HG02970 (cell line): Measurements from ENCODE around the gene SERTAD2.

ENCODE experiments used
- ATAC-seq: cut with Tn5 transposase; IDR thresholded peaks from one replicate; pipeline ENCODE4 v1.9.1; 2021; ENCODE audit warnings: mild to moderate bottlenecking, moderate library complexity, moderate number of reproducible peaks; ENCODE audit not compliant: unreplicated experiment, low FRiP score

The SERTAD2 gene

GRCh38 chr2:64610316-64610855, 43.3 kb downstream of the SERTAD2 start:
- no peak for ATAC-seq

DNA sequence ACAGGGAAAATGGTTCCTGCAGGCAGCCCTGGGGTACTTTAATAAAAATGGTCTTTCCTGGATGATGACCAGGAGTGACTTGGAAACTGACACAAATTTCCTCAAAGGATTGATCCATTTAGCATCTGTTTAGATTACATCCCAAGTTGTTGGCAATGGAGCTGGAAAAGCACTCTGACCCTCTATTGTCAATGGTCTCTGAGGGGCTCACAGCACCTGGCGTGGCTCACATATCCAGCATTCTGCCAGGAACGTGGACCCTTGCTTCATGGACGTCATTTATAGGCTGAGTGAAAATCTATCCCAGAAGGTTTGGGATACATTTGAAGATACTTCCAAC, 43.8 kb downstream of the SERTAD2 start:
- ATAC-seq, result no peak

DNA sequence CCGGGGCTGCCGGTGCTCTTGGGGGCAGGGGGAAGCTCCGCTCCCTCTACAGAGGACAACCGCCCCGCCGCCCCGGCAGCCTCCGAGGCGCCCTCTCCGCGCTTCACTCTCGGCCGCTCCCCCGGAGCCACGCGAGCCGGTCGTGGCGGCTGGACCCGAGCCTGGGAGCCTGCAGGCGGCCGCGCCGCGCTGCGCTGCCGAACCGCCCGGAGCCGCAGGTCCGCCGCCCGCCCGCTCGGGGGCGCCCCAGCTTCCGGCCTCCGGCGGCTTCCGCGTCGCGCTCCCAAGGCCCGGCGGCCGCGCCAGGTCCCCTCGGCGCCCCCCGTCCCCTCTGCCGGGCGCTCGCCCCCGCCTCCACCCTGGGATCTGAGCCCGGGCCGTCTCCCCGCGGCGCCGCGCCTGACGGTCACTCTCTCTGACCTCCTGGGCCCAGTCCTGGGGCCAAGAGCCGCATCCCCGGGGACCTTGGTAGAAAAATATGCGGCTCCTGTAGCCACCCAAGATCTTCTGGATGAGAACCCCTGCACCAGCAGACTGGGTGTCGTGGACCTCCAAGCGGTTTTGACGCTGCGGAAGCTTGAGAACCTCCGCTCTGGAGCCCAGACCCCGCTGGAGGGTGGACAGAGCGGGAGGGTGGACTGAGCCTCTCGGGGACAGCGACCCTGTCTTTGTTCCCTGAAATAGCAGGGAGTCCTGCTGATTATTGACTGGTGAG, 44.3 kb downstream of the SERTAD2 start:
- peak; percentile 46 for ATAC-seq

GRCh38 chr2:64608867-64609226, 44.9 kb downstream of the SERTAD2 start:
- ATAC-seq, result no peak

DNA sequence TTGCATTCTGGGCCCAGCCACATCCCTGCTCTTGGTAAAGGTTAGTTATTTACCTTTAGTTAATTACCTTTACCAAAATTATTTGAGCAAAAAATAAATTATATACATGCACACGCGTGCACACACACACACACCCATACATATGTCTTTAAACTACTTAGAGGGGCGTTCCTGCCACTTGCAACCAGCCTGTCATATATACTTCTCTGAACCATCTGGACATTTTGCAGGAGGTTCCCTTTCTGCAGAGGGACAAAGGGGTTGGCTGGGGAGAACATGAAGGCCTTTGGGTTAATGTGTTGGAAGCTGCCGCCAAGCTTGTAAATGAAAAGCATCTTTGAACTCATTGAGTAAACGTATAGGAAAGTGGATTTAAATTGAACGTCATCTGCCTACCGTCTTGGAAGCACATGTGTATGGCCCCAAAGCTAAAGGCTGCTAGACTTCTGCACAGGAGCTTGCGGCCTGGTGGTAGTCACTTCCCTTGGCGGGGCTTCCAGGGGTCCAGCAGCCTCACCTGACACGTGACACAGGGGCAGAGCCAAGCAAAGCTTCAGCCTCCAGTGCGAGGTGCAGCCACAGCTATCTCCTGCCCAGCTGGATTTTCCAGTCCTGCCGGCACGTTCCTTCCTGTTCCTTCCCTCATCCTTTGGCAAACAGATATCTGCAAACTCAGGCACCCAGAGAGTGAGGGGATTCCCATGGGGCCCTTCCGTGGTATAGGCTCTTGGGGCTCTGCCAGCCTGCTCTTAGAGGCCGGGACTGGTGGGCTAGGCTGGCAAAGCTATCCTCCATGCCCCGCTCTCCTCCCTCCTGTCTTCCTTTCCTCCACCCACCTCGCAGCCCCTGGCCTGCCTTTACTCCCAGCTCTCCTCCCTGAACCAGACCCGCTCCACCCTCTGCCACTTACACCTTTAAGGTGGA, 46.1 kb downstream of the SERTAD2 start:
- no peak for ATAC-seq

DNA sequence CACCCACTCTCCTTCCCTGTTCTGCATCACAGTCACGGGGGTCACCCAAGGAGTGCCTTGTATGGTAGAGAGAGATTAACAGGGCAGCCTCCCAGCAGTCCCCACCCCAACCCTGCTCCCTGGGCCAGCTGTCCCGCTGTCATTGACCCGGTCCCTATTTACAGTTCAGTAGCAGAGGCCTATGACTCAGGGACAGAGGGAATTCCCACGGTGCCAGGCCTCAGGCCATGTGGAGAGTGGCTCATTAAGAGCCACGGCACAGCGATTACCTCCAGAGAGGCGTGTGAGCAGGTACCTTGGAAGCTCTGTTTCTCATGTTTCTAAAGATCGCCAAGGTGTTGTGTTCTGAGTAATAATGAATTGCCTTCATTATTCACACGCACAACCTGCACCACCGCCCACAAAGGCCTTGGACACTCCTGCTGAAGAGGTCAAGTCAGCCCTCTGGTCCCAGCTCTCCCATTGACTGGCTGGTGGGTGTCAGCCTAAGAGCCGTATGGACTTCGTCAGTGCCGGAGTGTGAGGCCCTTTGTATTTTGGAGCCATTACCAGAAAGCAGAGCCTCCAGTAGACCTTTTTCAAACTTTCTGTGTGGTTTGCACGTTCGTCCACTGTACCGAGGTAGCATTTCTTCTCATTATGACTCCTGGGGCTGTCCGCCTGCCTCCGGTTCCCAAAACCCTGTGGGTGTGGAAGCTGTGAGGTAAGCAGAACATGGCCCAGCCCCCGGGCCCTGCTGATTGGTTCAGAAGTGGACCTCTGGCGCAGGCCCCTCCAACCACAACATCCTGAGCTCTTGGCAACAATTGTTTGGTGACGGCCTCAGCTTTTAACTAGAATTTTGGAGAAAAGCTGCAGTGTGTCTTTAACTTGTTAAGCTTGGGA, 47.0 kb downstream of the SERTAD2 start:
- ATAC-seq, result peak; percentile 63

GRCh38 chr2:64605991-64606478, 47.7 kb downstream of the SERTAD2 start:
- no peak for ATAC-seq

DNA sequence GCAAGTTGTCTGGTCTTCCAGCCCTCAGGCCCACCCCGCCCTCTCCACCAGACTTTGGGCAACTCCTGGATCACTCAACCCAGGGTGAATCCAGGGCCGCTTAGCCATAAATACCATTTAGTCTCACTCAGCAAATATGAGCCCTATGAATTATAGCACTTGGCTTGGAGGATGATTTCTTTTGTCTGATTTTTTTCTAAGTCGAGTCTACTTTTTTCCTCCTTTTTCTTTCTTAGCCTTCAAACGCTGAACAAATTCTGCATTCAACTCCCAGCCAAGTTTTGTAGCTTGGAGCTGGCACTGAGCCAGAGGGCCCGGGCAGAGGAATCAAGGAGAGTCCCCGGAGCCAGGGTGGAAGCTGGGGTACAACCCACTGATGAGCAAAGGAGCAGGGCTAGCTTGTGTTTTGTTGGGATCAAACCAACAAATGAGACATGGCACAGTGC, 48.7 kb downstream of the SERTAD2 start:
- no peak for ATAC-seq

GRCh38 chr2:64604155-64604554, 49.6 kb downstream of the SERTAD2 start:
- ATAC-seq, result no peak

DNA sequence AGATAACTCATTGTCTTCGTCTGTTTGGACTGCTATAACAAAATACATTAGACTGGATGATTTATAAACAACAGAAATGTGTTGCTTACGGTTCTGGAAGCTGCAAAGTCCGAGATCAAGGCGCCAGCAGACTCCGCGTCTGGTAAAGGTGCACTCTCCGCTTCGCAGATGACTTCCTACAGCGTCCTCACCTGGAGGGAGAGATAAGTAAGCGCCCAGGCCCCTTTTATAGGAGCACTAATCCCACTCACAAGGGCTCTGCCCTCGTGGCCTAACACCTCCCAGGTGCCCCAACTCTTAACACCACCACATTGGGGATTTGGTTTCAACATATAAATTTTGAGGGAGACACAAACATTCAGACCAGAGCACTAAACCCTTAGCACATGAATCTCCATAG, 51.3 kb downstream of the SERTAD2 start:
- no peak for ATAC-seq

DNA sequence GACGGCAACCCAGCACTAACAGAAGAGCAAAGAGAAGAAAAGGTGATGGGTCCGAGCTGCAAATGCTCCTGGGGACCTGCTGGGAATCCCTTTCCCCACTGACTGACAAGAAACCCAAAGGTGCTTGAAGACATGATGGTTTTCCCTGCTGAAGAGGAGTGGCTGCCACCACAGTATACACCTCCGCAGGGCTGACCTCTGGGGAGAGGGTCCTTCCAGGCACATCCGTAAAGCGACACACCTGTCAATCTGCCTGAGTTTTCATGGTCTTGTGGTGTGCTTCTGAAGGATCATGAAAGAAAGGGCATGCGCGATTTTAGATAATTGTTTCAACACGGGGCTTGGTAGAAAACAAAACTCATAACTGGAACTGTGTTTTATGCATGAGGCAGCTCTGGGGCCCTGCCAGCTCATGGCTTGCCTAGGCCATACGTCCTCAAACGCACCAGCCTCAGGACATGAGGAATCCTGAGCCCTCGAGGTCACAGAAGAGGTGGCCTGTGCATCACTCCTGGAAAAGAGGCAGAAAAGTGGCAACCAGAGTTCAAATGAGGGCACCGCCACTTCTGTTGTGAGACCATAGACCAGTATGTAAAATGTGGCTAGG, 51.8 kb downstream of the SERTAD2 start:
- no peak for ATAC-seq

GRCh38 chr2:64601034-64601754, 52.5 kb downstream of the SERTAD2 start:
- ATAC-seq, result no peak

GRCh38 chr2:64599469-64599868, 54.2 kb downstream of the SERTAD2 start:
- no peak for ATAC-seq

DNA sequence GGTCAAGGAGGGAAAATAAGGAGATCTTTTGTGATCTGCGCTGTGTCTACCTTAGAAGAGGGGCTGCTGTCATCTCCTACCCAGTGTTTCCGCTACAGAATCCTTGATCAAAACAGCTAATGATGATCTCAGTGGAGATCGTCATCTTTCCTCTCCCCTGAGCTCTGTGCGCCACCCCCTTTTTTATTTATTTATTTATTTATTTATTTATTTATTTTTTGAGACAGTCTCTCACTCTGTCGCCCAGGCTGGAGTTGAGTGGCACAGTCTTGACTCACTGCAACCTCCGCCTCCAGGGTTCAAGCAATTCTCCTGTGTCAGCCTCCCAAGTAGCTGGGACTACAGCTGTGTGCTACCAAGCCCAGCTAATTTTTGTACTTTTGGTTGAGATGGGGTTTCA, 55.5 kb downstream of the SERTAD2 start:
- ATAC-seq, result no peak

DNA sequence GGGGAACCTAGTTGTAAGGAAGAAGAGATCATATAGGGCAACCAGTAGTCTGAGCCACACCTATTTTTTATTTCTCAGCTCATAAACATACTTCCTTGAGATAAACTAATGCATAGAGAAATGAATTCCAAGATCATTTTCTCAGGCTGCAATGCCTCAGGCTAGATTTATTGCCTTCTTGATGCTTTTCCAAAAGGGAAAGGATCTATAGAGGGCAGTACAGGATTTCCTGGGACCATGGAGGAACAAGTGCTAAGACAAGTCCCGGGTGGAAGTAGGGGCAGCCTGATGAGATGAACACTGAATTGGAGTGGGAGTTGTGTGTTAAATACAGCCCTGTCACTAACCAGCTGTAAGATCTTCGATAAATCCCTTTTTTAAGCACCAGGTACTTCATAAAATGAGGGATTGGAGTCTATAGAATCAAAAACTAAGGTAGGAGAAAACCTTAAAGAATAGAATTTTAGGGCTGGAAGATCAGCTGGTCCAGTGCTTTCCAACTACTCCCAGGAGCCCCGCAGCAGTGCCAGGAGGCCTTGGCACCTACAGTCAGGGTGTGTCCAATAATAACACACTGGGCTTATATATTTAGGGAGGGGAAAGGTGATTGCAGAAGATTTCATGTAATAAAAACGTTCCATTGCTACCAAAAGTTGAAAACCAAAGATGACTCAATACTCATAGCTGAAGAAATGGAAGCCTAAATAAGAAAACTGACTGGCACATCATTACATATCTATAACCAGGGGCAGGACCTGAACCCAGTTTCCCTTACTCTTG, 58.1 kb downstream of the SERTAD2 start:
- ATAC-seq, result no peak

GRCh38 chr2:64594226-64594989, 59.3 kb downstream of the SERTAD2 start:
- no peak for ATAC-seq

- ATAC-seq, result no peak
Measured at GRCh38 chr2:64593035-64593655, 60.6 kb downstream of the SERTAD2 start.
